Naive thymus-derived CD8-positive, alpha-beta T cell (primary cell): Measurements from ENCODE around the gene ATF3. TPM values are rescaled to one million over a fixed set of nuclear protein-coding genes. Genes with fewer than 3 reads are reported as not detected.

ENCODE experiments used
- ATAC-seq, 2 donors: fragments of 150-1000 bp; cut with Tn5 transposase in 1 of 2; sonication (Bioruptor Pico), chemical (Tn5 transposase) in 1 of 2; 1 replicate in 1 of 2; 2 replicates in 1 of 2; pipeline ENCODE4 v1.10.0; 2021; ENCODE audit warnings: mild to moderate bottlenecking in 2 of 2, moderate library complexity in 2 of 2
- POLR2A ChIA-PET: fragments of 350-600 bp; sonication (Branson Sonifier 250); formaldehyde crosslinking; loops from one replicate; lab custom pipeline; 2021; ENCODE audit warnings: antibody characterized with exemption; lab: Charles Lee
- DNase-seq, 10 donors: peaks; one replicate each; pipeline versions ENCODE4 v3.0.0 to v3.0.0-alpha.2; 2020 to 2022
- H3K27ac Mint-ChIP-seq, 10 donors: one replicate each; pipeline ENCODE4 v1.8.0; 2020 to 2022; ENCODE audit warnings: mild to moderate bottlenecking in 10 of 10, mixed read lengths in 10 of 10, moderate library complexity in 4 of 10, inconsistent platforms in 1 of 10
- H3K27me3 Mint-ChIP-seq, 5 donors: one replicate each; pipeline ENCODE4 v1.8.0; 2021 to 2022; ENCODE audit warnings: mixed read lengths in 5 of 5
- H3K36me3 Mint-ChIP-seq, 3 donors: one replicate each; pipeline ENCODE4 v1.8.0; 2020 to 2022; ENCODE audit warnings: mixed read lengths in 3 of 3, mild to moderate bottlenecking in 2 of 3, inconsistent platforms in 1 of 3
- H3K4me1 Mint-ChIP-seq, 4 donors: one replicate each; pipeline ENCODE4 v1.8.0; 2021 to 2022; ENCODE audit warnings: mixed read lengths in 4 of 4
- H3K4me3 Mint-ChIP-seq, 10 donors: one replicate each; pipeline ENCODE4 v1.8.0; 2020 to 2022; ENCODE audit warnings: mild to moderate bottlenecking in 10 of 10, mixed read lengths in 10 of 10, moderate library complexity in 6 of 10, inconsistent platforms in 1 of 10
- H3K9me3 Mint-ChIP-seq, 9 donors: one replicate each; pipeline ENCODE4 v1.8.0; 2020 to 2022; ENCODE audit warnings: mixed read lengths in 9 of 9, mild to moderate bottlenecking in 3 of 9, inconsistent platforms in 1 of 9, moderate library complexity in 1 of 9
- polyA plus RNA-seq, 3 donors: library from polyadenylated mRNA; unstranded; fragments of 300-500 nt; fragmentation: Illumina TruSeq; gene quantifications; one replicate each; pipeline ENCODE4 v1.2.3, GENCODE V29; 2021
- total RNA-seq, 8 experiments: library from RNA in 2 of 8; stranded (reverse) in 2 of 8; gene quantifications; one replicate each; pipeline ENCODE4 v1.2.3 and lab custom pipeline; 2021 to 2026

ATF3 gene
- total RNA-seq (1 to 10 TPM; 1.4 to 1.8 TPM), polyA plus RNA-seq (not detected), total RNA-seq (lab: John Stamatoyannopoulos, UW) (3.3 to 58.7 (median 25.4) reads per million in 6 experiments)

DNA sequence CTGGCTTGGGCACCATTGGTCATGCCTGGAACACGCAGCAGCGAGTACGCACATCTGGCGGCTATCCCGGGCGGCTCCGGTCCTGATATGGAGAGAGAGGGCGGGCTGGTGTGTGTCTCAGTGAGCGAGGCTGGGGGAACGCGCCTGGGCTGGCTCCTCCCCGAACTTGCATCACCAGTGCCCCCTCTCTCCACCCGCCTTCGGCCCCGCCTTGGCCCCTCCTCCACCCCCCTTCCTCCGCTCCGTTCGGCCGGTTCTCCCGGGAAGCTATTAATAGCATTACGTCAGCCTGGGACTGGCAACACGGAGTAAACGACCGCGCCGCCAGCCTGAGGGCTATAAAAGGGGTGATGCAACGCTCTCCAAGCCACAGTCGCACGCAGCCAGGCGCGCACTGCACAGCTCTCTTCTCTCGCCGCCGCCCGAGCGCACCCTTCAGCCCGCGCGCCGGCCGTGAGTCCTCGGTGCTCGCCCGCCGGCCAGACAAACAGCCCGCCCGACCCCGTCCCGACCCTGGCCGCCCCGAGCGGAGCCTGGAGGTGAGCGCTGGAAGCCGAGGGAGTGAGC is at the start of gene ATF3:
Gene ATF3 (plus strand): TSS at position 370 of the 567 bp plus-strand sequence. CDS start 6,261 bp downstream, outside the sequence.
- peak within 1 kb of the TSS; percentile 43 to 95 (median 88) for H3K27ac Mint-ChIP-seq
- POLR2A ChIA-PET = interaction anchor here (1.3 kb wide), 3 partner anchors 9 to 182 kb away, joined by 3 to 5 read pairs (median 4); no protein-coding TSS in a partner anchor
- ATAC-seq = peak; percentile 68 to 73
- peaks cover 0 to 5% (median 0%) of the 10 kb centered on the region in 3 donors for H3K36me3 Mint-ChIP-seq
- H3K4me1 Mint-ChIP-seq = peaks cover 9 to 33% (median 22%) of the 10 kb centered on the region in 4 donors
- H3K9me3 Mint-ChIP-seq = no peaks in the 10 kb centered on the region
- H3K4me3 Mint-ChIP-seq = peak within 1 kb of the TSS; percentile 90 to 98 (median 94)
- DNase-seq = peak; percentile 51 to 85 (median 56)
- H3K27me3 Mint-ChIP-seq = peaks cover 39 to 70% (median 52%) of the 10 kb centered on the region in 5 donors

- peaks cover 0 to 5% (median 0%) of the 10 kb centered on the region in 3 donors for H3K36me3 Mint-ChIP-seq
- peaks cover 0 to 7% (median 0%) of the 10 kb centered on the region in 9 donors for H3K9me3 Mint-ChIP-seq
- ATAC-seq (no peak), DNase-seq (no peak)
- H3K4me3 Mint-ChIP-seq = peak overlapping the region in 8 of 10 donors; percentile 59 to 95 (median 90)
- no peaks in the 10 kb centered on the region for H3K27me3 Mint-ChIP-seq
- peaks cover 6 to 14% (median 8%) of the 10 kb centered on the region in 4 donors for H3K4me1 Mint-ChIP-seq
- peak overlapping the region in 8 of 10 donors; percentile 28 to 98 (median 97) for H3K27ac Mint-ChIP-seq
- POLR2A ChIA-PET = no interaction called here
These were observed 48.6 kb upstream of the ATF3 start for GRCh38 chr1:212559929-212560328.

- no peak for ATAC-seq
- DNase-seq = no peak
- Mint-ChIP-seq H3K4me3 (peak overlapping the region in 4 of 10 donors; percentile 14 to 91 (median 24)), H3K27ac (peak overlapping the region in 4 of 10 donors; percentile 28 to 93 (median 62)), H3K36me3 (peaks cover 0 to 5% (median 0%) of the 10 kb centered on the region in 3 donors), H3K4me1 (peaks cover 6 to 18% (median 8%) of the 10 kb centered on the region in 4 donors), H3K27me3 (no peaks in the 10 kb centered on the region), H3K9me3 (peaks cover 0 to 7% (median 0%) of the 10 kb centered on the region in 9 donors)
- POLR2A ChIA-PET = no interaction called here
These were observed 47.6 kb upstream of the ATF3 start for GRCh38 chr1:212560933-212561460.

- no peak for ATAC-seq
- peaks cover 0 to 5% (median 0%) of the 10 kb centered on the region in 3 donors for H3K36me3 Mint-ChIP-seq
- DNase-seq = no peak
- H3K9me3 Mint-ChIP-seq = peaks cover 0 to 7% (median 0%) of the 10 kb centered on the region in 9 donors
- POLR2A ChIA-PET = no interaction called here
- H3K27ac Mint-ChIP-seq = peak overlapping the region in 1 of 10 donors; percentile 31
- H3K27me3 Mint-ChIP-seq = no peaks in the 10 kb centered on the region
- peak overlapping the region in 1 of 10 donors; percentile 0 for H3K4me3 Mint-ChIP-seq
- H3K4me1 Mint-ChIP-seq = peaks cover 8 to 22% (median 13%) of the 10 kb centered on the region in 4 donors
These were observed 47.0 kb upstream of the ATF3 start for GRCh38 chr1:212561501-212561931.

DNA sequence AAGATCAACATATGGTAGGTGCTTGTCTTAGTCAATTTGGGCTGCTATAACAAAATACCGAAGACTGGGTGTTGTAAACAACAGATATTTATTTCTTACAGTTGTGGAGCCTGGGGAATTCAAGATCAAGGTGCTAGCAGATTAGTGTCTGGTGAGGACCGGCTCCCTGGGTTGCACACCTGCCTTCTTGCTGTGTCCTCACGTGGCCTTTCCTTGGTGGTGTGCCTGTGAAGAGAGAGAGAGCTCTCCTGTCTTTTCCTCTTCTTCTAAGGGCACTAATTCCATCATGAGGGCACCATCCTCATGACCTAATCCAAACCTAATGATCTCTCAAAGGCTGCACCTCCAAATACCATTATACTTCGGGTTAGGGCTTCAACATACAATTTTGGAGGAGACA is 45.8 kb upstream of the ATF3 start:
- Mint-ChIP-seq H3K4me1 (peaks cover 11 to 33% (median 24%) of the 10 kb centered on the region in 4 donors), H3K4me3 (no peak overlapping the region), H3K36me3 (peaks cover 0 to 5% (median 0%) of the 10 kb centered on the region in 3 donors), H3K9me3 (peaks cover 0 to 7% (median 0%) of the 10 kb centered on the region in 9 donors), H3K27me3 (no peaks in the 10 kb centered on the region), H3K27ac (no peak overlapping the region)
- POLR2A ChIA-PET = no interaction called here
- no peak for DNase-seq
- ATAC-seq = no peak

DNA sequence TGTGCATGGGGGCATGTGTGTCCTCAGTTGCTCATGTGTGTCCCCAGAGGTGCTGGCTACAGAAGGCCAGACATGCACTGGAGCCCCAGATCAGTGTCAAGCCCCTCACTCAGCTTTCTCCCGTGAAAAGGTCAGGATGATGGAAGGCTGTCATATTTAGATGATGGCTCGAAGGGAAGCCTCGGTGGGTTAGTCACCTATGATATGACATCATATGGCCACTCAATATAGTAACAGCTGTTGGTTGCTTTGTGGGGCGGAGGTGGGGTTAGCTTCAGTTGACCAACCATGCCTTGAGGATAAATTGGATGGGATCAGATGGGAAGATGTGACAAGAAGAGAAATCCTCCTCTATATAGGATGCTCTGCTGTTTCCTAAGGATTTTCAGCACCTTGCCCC is 43.5 kb upstream of the ATF3 start:
- H3K4me1 Mint-ChIP-seq = peaks cover 6 to 22% (median 17%) of the 10 kb centered on the region in 4 donors
- H3K36me3 Mint-ChIP-seq = peaks cover 0 to 5% (median 0%) of the 10 kb centered on the region in 3 donors
- H3K27me3 Mint-ChIP-seq = peaks cover 0 to 3% (median 0%) of the 10 kb centered on the region in 5 donors
- H3K27ac Mint-ChIP-seq = peak overlapping the region in 3 of 10 donors; percentile 3 to 16 (median 4)
- ATAC-seq (no peak), DNase-seq (no peak)
- H3K4me3 Mint-ChIP-seq = peak overlapping the region in 6 of 10 donors; percentile 2 to 78 (median 10)
- H3K9me3 Mint-ChIP-seq = peaks cover 0 to 7% (median 0%) of the 10 kb centered on the region in 9 donors
- POLR2A ChIA-PET = interaction anchor here (0.6 kb wide), 1 partner anchor 11 kb away, joined by 3 read pairs; no protein-coding TSS in a partner anchor

GRCh38 chr1:212565571-212566305 is 42.8 kb upstream of the ATF3 start:
- H3K4me3 Mint-ChIP-seq = peak overlapping the region; percentile 78 to 99 (median 92)
- no peak for DNase-seq
- no peak for ATAC-seq
- H3K9me3 Mint-ChIP-seq = peaks cover 0 to 7% (median 0%) of the 10 kb centered on the region in 9 donors
- peak overlapping the region in 5 of 10 donors; percentile 23 to 93 (median 77) for H3K27ac Mint-ChIP-seq
- peaks cover 0 to 5% (median 0%) of the 10 kb centered on the region in 3 donors for H3K36me3 Mint-ChIP-seq
- POLR2A ChIA-PET = no interaction called here
- H3K27me3 Mint-ChIP-seq = peaks cover 0 to 3% (median 0%) of the 10 kb centered on the region in 5 donors
- peaks cover 6 to 22% (median 17%) of the 10 kb centered on the region in 4 donors for H3K4me1 Mint-ChIP-seq

DNA sequence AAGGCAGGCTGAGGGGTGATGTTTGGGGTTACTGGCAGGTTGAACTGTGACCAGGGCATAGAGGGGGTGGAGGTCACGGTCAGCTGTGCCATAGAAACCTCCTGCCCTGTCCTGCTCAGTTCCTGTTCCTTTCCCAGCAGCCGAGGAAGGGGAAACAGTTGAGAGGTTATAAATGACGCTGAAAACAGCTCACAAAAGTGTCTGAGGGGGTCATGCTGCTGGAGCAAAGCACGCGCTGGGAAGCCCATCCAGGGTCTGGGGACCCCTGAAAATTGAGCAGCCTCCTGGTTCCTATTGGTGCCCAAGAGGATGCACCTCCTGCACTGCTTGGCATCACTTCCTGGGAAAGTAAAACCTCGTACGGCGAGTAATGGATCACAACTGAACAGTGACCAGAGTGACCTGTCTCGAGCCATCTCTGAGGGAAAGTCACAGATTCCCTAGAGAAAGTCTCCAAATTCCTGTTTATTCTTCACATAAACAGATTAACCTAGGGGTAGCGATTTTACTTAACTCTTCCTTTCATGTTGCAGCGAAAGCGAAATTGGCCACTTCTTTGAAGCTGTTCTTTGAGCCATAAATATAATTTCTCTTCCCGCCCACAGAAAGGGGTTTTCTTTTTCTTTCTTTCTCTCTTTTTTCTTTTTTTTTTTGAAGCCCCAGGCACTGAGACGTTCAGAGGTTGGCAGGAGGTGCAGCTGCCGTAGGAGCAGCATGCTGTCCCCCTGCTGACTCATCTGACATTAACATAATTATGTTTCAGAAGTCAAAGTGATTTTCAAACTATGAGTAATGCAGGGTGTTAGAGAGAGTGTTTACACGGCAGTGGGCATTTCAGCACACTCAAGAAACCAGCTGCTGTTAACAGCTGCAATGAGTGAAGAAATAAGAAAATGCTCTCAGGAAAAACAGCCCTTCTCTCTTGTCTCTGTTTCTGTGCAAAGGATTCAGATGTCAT is 41.8 kb upstream of the ATF3 start:
- H3K4me3 Mint-ChIP-seq = peak overlapping the region; percentile 78 to 99 (median 92)
- peak overlapping the region; percentile 25 to 93 (median 83) for H3K27ac Mint-ChIP-seq

DNA sequence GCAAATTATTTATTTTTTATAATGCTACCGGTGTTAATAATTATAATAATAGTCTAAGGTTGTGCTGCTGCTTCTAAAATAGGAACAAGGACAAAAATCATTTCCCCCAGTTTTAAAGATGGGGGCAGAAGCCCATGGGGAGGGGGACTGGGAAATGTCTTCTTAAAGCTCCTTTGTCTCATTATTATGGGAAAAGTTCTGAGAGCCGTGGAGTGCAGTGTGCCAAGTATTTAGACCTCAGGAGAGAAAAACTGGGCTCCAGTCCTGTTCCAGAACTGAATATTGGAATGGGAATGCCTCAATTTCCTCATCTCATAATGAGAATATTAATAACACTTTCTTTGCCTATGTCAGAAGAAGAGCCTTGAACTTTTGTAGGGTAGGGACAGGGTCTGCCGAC is 40.9 kb upstream of the ATF3 start:
- Mint-ChIP-seq H3K9me3 (peaks cover 0 to 7% (median 0%) of the 10 kb centered on the region in 9 donors), H3K4me1 (peaks cover 6 to 22% (median 17%) of the 10 kb centered on the region in 4 donors), H3K27me3 (peaks cover 0 to 3% (median 1%) of the 10 kb centered on the region in 5 donors), H3K36me3 (peaks cover 0 to 5% (median 0%) of the 10 kb centered on the region in 3 donors), H3K4me3 (peak overlapping the region in 6 of 10 donors; percentile 78 to 97 (median 91)), H3K27ac (peak overlapping the region in 2 of 10 donors; percentile 70 to 83)
- ATAC-seq (no peak), DNase-seq (no peak)
- POLR2A ChIA-PET = interaction anchor here (0.9 kb wide), 1 partner anchor 9 kb away, joined by 3 read pairs; no protein-coding TSS in a partner anchor

More for the DNA sequence above, 41.8 kb upstream of the ATF3 start:
- DNase-seq (peak in 9 of 10 donors; percentile 9 to 69 (median 41)), ATAC-seq (peak; percentile 96 to 100)
- Mint-ChIP-seq H3K9me3 (peaks cover 0 to 7% (median 0%) of the 10 kb centered on the region in 9 donors), H3K27me3 (peaks cover 0 to 3% (median under 1%) of the 10 kb centered on the region in 5 donors), H3K4me1 (peaks cover 6 to 22% (median 17%) of the 10 kb centered on the region in 4 donors), H3K36me3 (peaks cover 0 to 5% (median 0%) of the 10 kb centered on the region in 3 donors)
- POLR2A ChIA-PET = interaction anchor here (0.9 kb wide), 1 partner anchor 8 kb away, joined by 3 read pairs; no protein-coding TSS in a partner anchor

- POLR2A ChIA-PET = no interaction called here
- Mint-ChIP-seq H3K4me1 (peaks cover 6 to 22% (median 17%) of the 10 kb centered on the region in 4 donors), H3K36me3 (no peaks in the 10 kb centered on the region), H3K9me3 (no peaks in the 10 kb centered on the region), H3K4me3 (no peak overlapping the region), H3K27ac (peak overlapping the region in 1 of 10 donors; percentile 53), H3K27me3 (peaks cover 0 to 3% (median 1%) of the 10 kb centered on the region in 5 donors)
- DNase-seq (no peak), ATAC-seq (no peak)
These were observed 39.5 kb upstream of the ATF3 start for GRCh38 chr1:212568978-212569537.

GRCh38 chr1:212574732-212575131 is 33.8 kb upstream of the ATF3 start:
- no peak for ATAC-seq
- Mint-ChIP-seq H3K27me3 (peaks cover 7 to 21% (median 13%) of the 10 kb centered on the region in 5 donors), H3K27ac (no peak overlapping the region), H3K4me3 (no peak overlapping the region), H3K4me1 (no peaks in the 10 kb centered on the region), H3K9me3 (no peaks in the 10 kb centered on the region), H3K36me3 (no peaks in the 10 kb centered on the region)
- DNase-seq = no peak
- POLR2A ChIA-PET = no interaction called here
